IMR-90 (cell line): ENCODE measurements around the gene DCAF16. TPM values are rescaled to one million over a fixed set of nuclear protein-coding genes. Genes with fewer than 3 reads are reported as not detected.

Source experiments
- ATAC-seq: fragments of 200-7000 bp; cut with Tn5 transposase; 2 replicates; pipeline ENCODE4 v1.9.1; 2020; ENCODE audit warnings: low read depth, mild to moderate bottlenecking, moderate library complexity
- BruUV-seq: library from RNA; stranded (reverse); fragments of 400-500 nt; replicated peaks from 2 replicates; lab custom pipeline; 2021; lab: Mats Ljungman, UMichigan
- CTCF ChIA-PET: fragments of 300-600 bp; formaldehyde crosslinking; extraction: SDS; loops from one replicate; lab custom pipeline; 2021; ENCODE audit warnings: antibody characterized with exemption; lab: Yijun Ruan, JAX
- POLR2A ChIA-PET: fragments of 300-600 bp; sonication (Branson Sonifier 250); formaldehyde crosslinking; loops from one replicate; lab custom pipeline; 2022; ENCODE audit warnings: antibody characterized with exemption; ENCODE audit not compliant: unreplicated experiment; lab: Charles Lee
- DNase-seq: peaks from one replicate; pipeline ENCODE4 v3.0.0; 2013
- H2AFZ ChIP-seq: replicated peaks from 2 replicates; pipeline ENCODE3; 2013; ENCODE audit warnings: low read length, mild to moderate bottlenecking; ENCODE audit not compliant: poor library complexity
- H2AK5ac ChIP-seq: 2 replicates; pipeline ENCODE4 v1.6.1; 2013; ENCODE audit warnings: low read depth, low read length, inconsistent platforms
- H2AK9ac ChIP-seq: replicated peaks from 2 replicates; pipeline ENCODE3; 2013; ENCODE audit warnings: mild to moderate bottlenecking, low read depth, low read length, moderate library complexity; ENCODE audit not compliant: poor library complexity
- H2BK120ac ChIP-seq: 2 replicates; pipeline ENCODE4 v1.6.1; 2013; ENCODE audit warnings: low read depth, low read length, inconsistent platforms
- H2BK15ac ChIP-seq: 3 replicates; pipeline ENCODE4 v1.6.1; 2013; ENCODE audit warnings: low read depth, low read length, inconsistent platforms
- H2BK20ac ChIP-seq: 2 replicates; pipeline ENCODE4 v1.6.1; 2013; ENCODE audit warnings: low read depth, mild to moderate bottlenecking, inconsistent platforms, low read length, moderate library complexity
- H2BK5ac ChIP-seq: 2 replicates; pipeline ENCODE4 v1.6.1; 2013; ENCODE audit warnings: mild to moderate bottlenecking, low read depth, low read length, inconsistent platforms; ENCODE audit not compliant: poor library complexity, severe bottlenecking
- H3K14ac ChIP-seq: replicated peaks from 2 replicates; pipeline ENCODE4 v1.6.1; 2013; ENCODE audit warnings: low read depth, low read length, inconsistent platforms
- H3K18ac ChIP-seq: 2 replicates; pipeline ENCODE4 v1.6.1; 2013; ENCODE audit warnings: low read depth, low read length, control low read depth
- H3K23ac ChIP-seq: 2 replicates; pipeline ENCODE4 v1.6.1; 2013; ENCODE audit warnings: low read depth, low read length, inconsistent platforms
- H3K27ac ChIP-seq: 2 replicates; pipeline ENCODE4 v1.5.1; 2013; ENCODE audit warnings: mild to moderate bottlenecking, control low read depth, low read length; ENCODE audit not compliant: insufficient read depth
- H3K27me3 ChIP-seq: 2 replicates; pipeline ENCODE4 v1.6.1; 2013; ENCODE audit warnings: low read length; ENCODE audit not compliant: control insufficient read depth, insufficient read depth
- H3K36me3 ChIP-seq: 2 replicates; pipeline ENCODE4 v1.6.1; 2013; ENCODE audit warnings: low read length, mixed read lengths; ENCODE audit not compliant: control insufficient read depth, insufficient read depth
- H3K4ac ChIP-seq: 2 replicates; pipeline ENCODE4 v1.6.1; 2013; ENCODE audit warnings: low read depth, low read length, inconsistent platforms
- H3K4me1 ChIP-seq: 2 replicates; pipeline ENCODE4 v1.6.1; 2013; ENCODE audit warnings: low read length, mixed read lengths; ENCODE audit not compliant: control insufficient read depth, insufficient read depth
- H3K4me2 ChIP-seq: 2 replicates; pipeline ENCODE4 v1.6.1; 2013; ENCODE audit warnings: low read depth, mild to moderate bottlenecking, control low read depth, low read length, moderate library complexity
- H3K4me3 ChIP-seq: 2 replicates; pipeline ENCODE4 v1.5.1; 2013; ENCODE audit warnings: low read depth, mild to moderate bottlenecking, control low read depth, low read length, moderate library complexity; ENCODE audit not compliant: insufficient read depth
- H3K56ac ChIP-seq: 2 replicates; pipeline ENCODE4 v1.6.1; 2013; ENCODE audit warnings: low read length, inconsistent platforms; ENCODE audit not compliant: insufficient read depth; ENCODE audit errors: extremely low read depth
- H3K79me1 ChIP-seq, 2 experiments: 2 replicates each; pipeline ENCODE4 v1.6.1; 2013; ENCODE audit warnings: low read length in 2 of 2, inconsistent platforms in 1 of 2, low read depth in 1 of 2
- H3K9ac ChIP-seq: 2 replicates; pipeline ENCODE4 v1.6.1; 2013; ENCODE audit warnings: low read depth, low read length, control low read depth
- H3K9me1 ChIP-seq: 2 replicates; pipeline ENCODE4 v1.6.1; 2013; ENCODE audit warnings: low read length, inconsistent platforms; ENCODE audit not compliant: insufficient read depth
- H3K9me3 ChIP-seq: 2 replicates; pipeline ENCODE4 v1.6.1; 2013; ENCODE audit warnings: low read length; ENCODE audit not compliant: control insufficient read depth, insufficient read depth
- H4K20me1 ChIP-seq: 2 replicates; pipeline ENCODE4 v1.6.1; 2013; ENCODE audit warnings: low read length, inconsistent platforms; ENCODE audit not compliant: insufficient read depth
- H4K5ac ChIP-seq: 2 replicates; pipeline ENCODE4 v1.6.1; 2013; ENCODE audit warnings: mild to moderate bottlenecking, low read depth, low read length, control low read depth
- H4K8ac ChIP-seq, 2 experiments: 2 replicates each; pipeline ENCODE4 v1.6.1; 2013; ENCODE audit warnings: low read depth in 2 of 2, low read length in 2 of 2, control low read depth in 1 of 2, inconsistent platforms in 1 of 2
- H4K91ac ChIP-seq: 2 replicates; pipeline ENCODE4 v1.6.1; 2013; ENCODE audit warnings: low read depth, low read length, inconsistent platforms; ENCODE audit not compliant: insufficient read depth
- FOS ChIP-seq: fragments of 150-350 bp; IDR thresholded peaks from 2 replicates; pipeline ENCODE4 v1.6.1; 2016; ENCODE audit warnings: low read depth, low read length
- MAFK ChIP-seq: IDR thresholded peaks from 2 replicates; pipeline ENCODE4 v1.6.1; 2012; ENCODE audit warnings: low read depth, low read length, improper control_type of control experiment
- WGBS, 2 experiments: methylation state at CpG; one replicate each; pipeline versions ENCODE4 v1.1.5 to v1.1.7; 2013; ENCODE audit warnings: missing lambda C conversion rate in 2 of 2; ENCODE audit not compliant: insufficient read length in 1 of 2; ENCODE audit errors: extremely low coverage in 2 of 2; 5-methylcytosine and 5-hydroxymethylcytosine counted together
- dilution Hi-C: fragments of 300-500 bp; cut with HindIII; formaldehyde crosslinking; loops from one replicate; pipeline ENCODE4 v1.14.3; 2018; ENCODE audit warnings: low sequenced_read_pairs; ENCODE audit not compliant: unreplicated experiment
- in situ Hi-C: fragments of 300-500 bp; cut with MboI; formaldehyde crosslinking; loops from 3 replicates; pipeline ENCODE4 v1.14.3; 2019; ENCODE audit warnings: low sequenced_read_pairs, inconsistent platforms, mixed read lengths
- intact Hi-C: fragments of 100-400 bp; cut with micrococcal nuclease; formaldehyde crosslinking; loops from 2 replicates; pipeline ENCODE4 v1.10.0; 2022
- polyA plus RNA-seq, 3 experiments: library from polyadenylated mRNA; depleted of rRNA; stranded (reverse); fragments of >200 nt; gene quantifications; 2 replicates each; pipeline ENCODE4 v1.2.3, GENCODE V29; 2012; ENCODE audit warnings: low replicate concordance in 1 of 3
- total RNA-seq: library from RNA; depleted of rRNA; stranded (reverse); fragments of >200 nt; gene quantifications from 2 replicates; pipeline ENCODE4 v1.2.3, GENCODE V29; 2012

The DCAF16 gene
- total and polyA plus RNA-seq, 2 of the 4 experiments (the other 2 are of a cell fraction), result 15.1 to 31.5 TPM

DNA sequence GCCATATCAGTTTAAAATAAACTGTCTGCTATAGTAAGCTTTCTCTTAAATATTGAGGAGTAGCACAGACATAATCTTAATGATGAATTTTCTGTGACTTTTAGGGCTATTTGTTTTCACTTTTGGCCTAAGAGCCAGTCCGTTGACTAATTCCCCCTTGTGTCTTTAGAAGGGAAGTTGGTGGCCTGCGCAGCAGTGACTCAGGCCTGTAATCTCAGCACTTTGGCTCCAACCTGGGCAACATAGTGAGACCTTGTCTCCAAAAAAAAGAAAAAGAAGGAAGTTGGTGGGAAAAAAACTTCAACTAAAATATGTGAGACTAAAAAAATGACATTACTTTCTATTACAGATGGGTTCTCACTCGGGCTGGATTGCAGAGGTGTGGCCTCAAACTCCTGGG, 3.6 kb upstream of the DCAF16 start:
- Histone ChIP-seq H2BK5ac (peak overlapping the region; percentile 0), H3K36me3 (no peaks in the 10 kb centered on the region), H3K14ac (no peak overlapping the region), H4K5ac (peak overlapping the region; percentile 50; the same call in 1 of the 2 replicates), H4K8ac (peak overlapping the region; percentile 64 to 67; a peak in 3 of 4 replicates), H2AFZ (no peak overlapping the region), H4K91ac (no peak overlapping the region), H3K4me2 (peak overlapping the region; percentile 23), H3K27me3 (no peaks in the 10 kb centered on the region), H3K4me3 (no peak overlapping the region), H4K20me1 (peaks cover 8% of the 10 kb centered on the region; the same call in 1 of the 2 replicates), H3K4ac (no peak overlapping the region), H3K18ac (no peak overlapping the region), H2AK9ac (no peak overlapping the region), H3K23ac (peak overlapping the region; percentile 0; the same call in 1 of the 2 replicates), H3K4me1 (no peaks in the 10 kb centered on the region), H2AK5ac (no peak overlapping the region), H3K79me1 (peaks cover 2 to 16% of the 10 kb centered on the region in 2 experiments), H3K27ac (peak overlapping the region; percentile 18; the same call in 1 of the 2 replicates), H3K56ac (no peak overlapping the region), H3K9me1 (no peaks in the 10 kb centered on the region), H2BK15ac (no peak overlapping the region), H2BK20ac (0 out of 2 replicates have a peak overlapping the region, but pooled peaks have one; percentile 54), H3K9ac (peak overlapping the region; percentile 57; the same call in 1 of the 2 replicates), H3K9me3 (no peaks in the 10 kb centered on the region), H2BK120ac (no peak overlapping the region)
- TF ChIP-seq MAFK, result no peak
- 0 out of 2 replicates have a peak, but pooled peaks have one; percentile 10 for TF ChIP-seq FOS
- BruUV-seq, result no TSS peak
- in situ Hi-C loops, result loop anchor here (10.0 to 25.0 kb wide), 2 partner anchors 227 to 781 kb away; partner anchors contain the start of gene LAP3
- intact Hi-C loops, result loop anchor here (5.0 to 10.0 kb wide), 2 partner anchors 121 to 177 kb away; no protein-coding TSS in a partner anchor
- peak; percentile 59 for DNase-seq
- dilution Hi-C loops, result no loop called here
- CTCF ChIA-PET, result no interaction called here
- ATAC-seq, result no peak
- POLR2A ChIA-PET, result no interaction called here
- WGBS, 2 experiments, result no CpG with 5 or more reads among the region's 3 CpGs
